Measurements from ENCODE around the gene ARFRP1.
A peak's percentile ranks its signal among the peaks of the same experiment; 100 is the strongest.

Gene ARFRP1

GRCh38 chr20:63692436-63693082 is 15.2 kb downstream of the ARFRP1 start:
- no peak for TF ChIP-seq TAF1 (IDR thresholded peaks at IDR 0.05; ENCODE audit: borderline replicate concordance, insufficient read depth, low read length)
- TF ChIP-seq POLR2AphosphoS5 (IDR thresholded peaks at IDR 0.05; ENCODE audit: low read depth, low read length), result peak; percentile 35; the same call in 1 of the 2 replicates
- TF ChIP-seq SIN3A (IDR thresholded peaks at IDR 0.05; ENCODE audit: borderline replicate concordance, insufficient read depth, low read length), result no peak

GRCh38 chr20:63691711-63692435 is 15.9 kb downstream of the ARFRP1 start:
- no peak for TF ChIP-seq POLR2AphosphoS5 (IDR thresholded peaks at IDR 0.05; ENCODE audit: low read depth, low read length)
- TF ChIP-seq TAF1 (IDR thresholded peaks at IDR 0.05; ENCODE audit: borderline replicate concordance, insufficient read depth, low read length), result no peak
- TF ChIP-seq FOXP2 (optimal IDR thresholded peaks at IDR 0.05; ENCODE audit: borderline replicate concordance, extremely low read depth, extremely low read length, insufficient read depth), result no peak
- no peak for TF ChIP-seq REST (IDR thresholded peaks at IDR 0.05; ENCODE audit: insufficient read depth in 1 of 2, low read depth in 2 of 2, low read length in 2 of 2)
- TF ChIP-seq SIN3A (IDR thresholded peaks at IDR 0.05; ENCODE audit: borderline replicate concordance, insufficient read depth, low read length), result no peak

- TF ChIP-seq FOXP2 (optimal IDR thresholded peaks at IDR 0.05; ENCODE audit: borderline replicate concordance, extremely low read depth, extremely low read length, insufficient read depth) (no peak), REST (IDR thresholded peaks at IDR 0.05; ENCODE audit: insufficient read depth in 1 of 2, low read depth in 2 of 2, low read length in 2 of 2) (no peak), SIN3A (IDR thresholded peaks at IDR 0.05; ENCODE audit: borderline replicate concordance, insufficient read depth, low read length) (no peak), TAF1 (IDR thresholded peaks at IDR 0.05; ENCODE audit: borderline replicate concordance, insufficient read depth, low read length) (no peak), POLR2AphosphoS5 (IDR thresholded peaks at IDR 0.05; ENCODE audit: low read depth, low read length) (no peak)
Measured at GRCh38 chr20:63690898-63691710, 16.7 kb downstream of the ARFRP1 start.

- TF ChIP-seq SIN3A (IDR thresholded peaks at IDR 0.05; ENCODE audit: borderline replicate concordance, insufficient read depth, low read length), result no peak
- TF ChIP-seq TAF1 (IDR thresholded peaks at IDR 0.05; ENCODE audit: borderline replicate concordance, insufficient read depth, low read length), result no peak
Measured at GRCh38 chr20:63690003-63690897, 17.5 kb downstream of the ARFRP1 start.

- TF ChIP-seq FOXP2 (optimal IDR thresholded peaks at IDR 0.05; ENCODE audit: borderline replicate concordance, extremely low read depth, extremely low read length, insufficient read depth) (no peak), REST (IDR thresholded peaks at IDR 0.05; ENCODE audit: insufficient read depth in 1 of 2, low read depth in 2 of 2, low read length in 2 of 2) (no peak), SIN3A (IDR thresholded peaks at IDR 0.05; ENCODE audit: borderline replicate concordance, insufficient read depth, low read length) (no peak), POLR2AphosphoS5 (IDR thresholded peaks at IDR 0.05; ENCODE audit: low read depth, low read length) (no peak), TAF1 (IDR thresholded peaks at IDR 0.05; ENCODE audit: borderline replicate concordance, insufficient read depth, low read length) (no peak)
Measured at GRCh38 chr20:63689046-63690002, 18.5 kb downstream of the ARFRP1 start.
